HG02938 (cell line): ENCODE results near the gene CEP170B.
"Not testable (repeated sequence)": the region's sequence is repeated elsewhere in the genome, so short reads cannot be mapped to it uniquely, and the experiment has no call there.

ENCODE experiments used
- ATAC-seq: cut with Tn5 transposase; IDR thresholded peaks from one replicate; pipeline ENCODE4 v1.9.1; 2021; ENCODE audit warnings: mild to moderate bottlenecking, moderate library complexity; ENCODE audit not compliant: unreplicated experiment

The CEP170B gene

GRCh38 chr14:104877066-104877805 is 12.2 kb downstream of the CEP170B start:
- ATAC-seq: no peak

GRCh38 chr14:104877806-104878550 is 12.9 kb downstream of the CEP170B start:
- ATAC-seq: no peak

GRCh38 chr14:104878582-104878981 is 13.5 kb downstream of the CEP170B start:
- no peak for ATAC-seq

DNA sequence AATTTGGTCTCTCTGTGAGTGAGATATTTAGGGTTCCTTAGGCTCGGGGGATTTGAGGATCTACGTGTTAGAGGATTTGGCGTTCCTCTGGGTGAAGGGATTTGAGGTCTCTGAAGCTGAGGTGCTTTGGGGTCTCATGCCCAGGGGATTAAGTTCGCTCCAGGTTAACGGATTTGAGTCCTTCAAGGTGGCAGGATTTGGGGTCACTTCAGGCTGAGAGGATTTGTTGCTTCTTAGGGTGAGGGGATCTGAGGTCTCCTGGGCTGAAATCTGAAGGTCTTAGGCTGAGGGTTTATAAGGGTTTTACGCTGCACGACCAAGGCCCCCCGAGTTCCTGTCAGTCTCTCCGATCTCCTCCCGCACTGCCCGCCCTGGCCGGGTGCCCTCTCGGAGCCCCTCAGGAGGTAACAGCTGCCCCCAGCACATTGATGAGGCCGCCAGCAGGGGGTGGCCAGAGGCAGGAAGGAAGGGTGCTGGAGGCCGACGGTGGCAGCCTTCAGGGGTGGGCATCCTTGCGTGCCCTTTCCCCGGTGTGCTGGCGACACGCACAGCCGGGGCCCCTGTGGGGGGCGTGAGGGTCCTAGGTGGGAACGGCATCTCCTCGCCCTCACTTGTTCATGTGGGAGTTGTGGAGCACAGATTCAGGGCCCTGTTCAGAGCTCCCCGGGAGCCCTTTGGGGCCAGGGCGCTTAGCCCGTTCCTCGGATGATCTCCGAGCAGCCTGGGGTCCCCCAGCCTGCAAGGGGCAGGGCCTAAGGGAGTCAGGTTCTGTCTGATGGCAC is 14.3 kb downstream of the CEP170B start:
- no peak for ATAC-seq

GRCh38 chr14:104879983-104880565 is 15.0 kb downstream of the CEP170B start:
- ATAC-seq: no peak

GRCh38 chr14:104880584-104881210 is 15.6 kb downstream of the CEP170B start:
- no peak for ATAC-seq

DNA sequence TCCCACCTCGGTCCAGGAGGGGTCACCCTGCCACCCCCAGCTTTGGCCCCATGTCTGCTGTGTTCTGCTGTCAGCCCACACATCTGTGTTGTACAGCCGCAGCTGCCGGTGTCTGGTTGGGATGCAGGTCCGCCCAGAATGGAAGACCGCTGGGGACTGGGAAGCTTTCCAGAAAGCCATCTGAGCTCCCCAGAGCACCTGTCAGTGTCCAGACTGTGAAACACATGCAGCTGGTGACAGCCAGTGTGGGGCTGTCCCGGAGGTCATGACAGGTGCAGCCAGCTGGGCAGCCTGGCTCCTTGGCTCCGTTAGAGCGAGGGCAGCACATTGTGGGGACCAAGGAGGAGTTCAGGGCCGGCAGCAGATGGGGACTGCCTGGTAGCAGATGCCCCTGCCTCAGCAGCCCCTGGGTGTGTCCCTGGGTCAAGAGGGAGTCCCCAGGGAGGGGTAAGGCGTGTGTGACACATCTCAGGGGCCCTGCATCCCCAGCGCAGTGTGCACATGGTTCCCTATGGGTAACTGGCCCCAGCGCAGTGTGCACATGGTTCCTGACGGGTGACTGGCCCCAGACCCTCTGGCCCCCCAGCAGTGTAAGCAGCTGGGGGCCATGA is 16.4 kb downstream of the CEP170B start:
- ATAC-seq: no peak

- ATAC-seq: no peak
Measured at GRCh38 chr14:104882325-104882973, 17.4 kb downstream of the CEP170B start.

GRCh38 chr14:104882991-104883660 is 18.1 kb downstream of the CEP170B start:
- ATAC-seq: no peak

- no peak for ATAC-seq
Measured at GRCh38 chr14:104883681-104884361, 18.8 kb downstream of the CEP170B start.

DNA sequence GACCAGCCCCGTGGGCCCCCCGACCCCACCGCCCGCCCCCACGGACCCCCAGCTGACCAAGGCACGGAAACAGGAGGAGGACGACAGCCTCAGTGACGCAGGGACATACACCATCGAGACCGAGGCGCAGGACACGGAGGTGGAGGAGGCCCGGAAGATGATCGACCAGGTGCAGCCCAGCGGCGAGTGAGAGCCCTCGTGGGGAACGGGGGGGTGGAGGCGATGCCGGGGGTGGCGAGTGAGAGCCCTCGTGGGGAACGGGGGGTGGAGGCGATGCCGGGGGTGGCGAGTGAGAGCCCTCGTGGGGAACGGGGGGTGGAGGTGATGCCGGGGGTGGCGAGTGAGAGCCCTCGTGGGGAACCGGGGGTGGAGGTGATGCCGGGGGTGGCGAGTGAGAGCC is 19.3 kb downstream of the CEP170B start:
- not testable (repeated sequence) for ATAC-seq

DNA sequence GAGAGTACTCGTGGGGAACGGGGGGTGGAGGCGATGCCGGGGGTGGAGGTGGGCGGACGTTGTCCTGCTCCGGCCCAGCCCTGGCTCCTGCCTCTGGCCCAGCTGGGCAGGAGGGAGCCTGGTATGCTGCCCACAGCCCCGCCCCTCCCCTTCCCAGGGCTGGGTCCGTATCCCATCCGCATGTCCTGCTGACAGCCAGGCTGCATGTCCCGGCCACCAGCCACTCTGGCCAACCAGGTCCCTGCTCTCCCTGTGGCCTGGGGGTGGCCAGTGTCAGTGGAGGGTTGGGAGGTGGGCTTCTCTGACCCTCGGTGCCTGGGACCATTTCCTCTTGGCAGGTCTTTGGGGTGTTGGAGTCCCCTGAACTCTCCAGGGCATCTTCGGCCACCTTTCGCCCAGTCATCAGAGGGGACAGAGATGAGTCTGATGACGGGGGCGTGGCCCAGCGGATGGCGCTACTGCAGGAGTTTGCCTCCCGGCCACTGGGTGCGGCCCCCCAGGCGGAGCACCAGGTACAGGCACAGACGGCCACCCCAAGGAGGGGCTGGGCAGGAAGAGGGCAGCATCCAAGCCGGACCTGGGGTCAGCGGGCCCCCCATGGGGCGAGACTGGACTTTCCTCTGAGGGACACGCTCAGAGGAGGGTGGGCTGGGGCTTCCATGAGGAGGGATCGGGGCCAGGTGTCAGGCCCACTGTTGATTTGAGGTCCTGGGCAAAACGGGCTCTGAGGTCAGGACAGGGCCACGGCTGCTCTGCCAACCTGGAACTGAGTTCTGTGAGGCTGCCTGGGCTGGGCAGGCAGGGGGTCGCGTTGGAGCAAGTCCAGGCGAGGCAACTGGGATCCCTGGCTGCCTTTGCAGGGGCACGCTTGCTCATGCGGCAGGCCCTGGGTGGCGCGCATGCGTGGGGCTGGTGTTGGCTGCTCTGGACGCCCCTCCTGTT is 20.2 kb downstream of the CEP170B start:
- no peak for ATAC-seq

DNA sequence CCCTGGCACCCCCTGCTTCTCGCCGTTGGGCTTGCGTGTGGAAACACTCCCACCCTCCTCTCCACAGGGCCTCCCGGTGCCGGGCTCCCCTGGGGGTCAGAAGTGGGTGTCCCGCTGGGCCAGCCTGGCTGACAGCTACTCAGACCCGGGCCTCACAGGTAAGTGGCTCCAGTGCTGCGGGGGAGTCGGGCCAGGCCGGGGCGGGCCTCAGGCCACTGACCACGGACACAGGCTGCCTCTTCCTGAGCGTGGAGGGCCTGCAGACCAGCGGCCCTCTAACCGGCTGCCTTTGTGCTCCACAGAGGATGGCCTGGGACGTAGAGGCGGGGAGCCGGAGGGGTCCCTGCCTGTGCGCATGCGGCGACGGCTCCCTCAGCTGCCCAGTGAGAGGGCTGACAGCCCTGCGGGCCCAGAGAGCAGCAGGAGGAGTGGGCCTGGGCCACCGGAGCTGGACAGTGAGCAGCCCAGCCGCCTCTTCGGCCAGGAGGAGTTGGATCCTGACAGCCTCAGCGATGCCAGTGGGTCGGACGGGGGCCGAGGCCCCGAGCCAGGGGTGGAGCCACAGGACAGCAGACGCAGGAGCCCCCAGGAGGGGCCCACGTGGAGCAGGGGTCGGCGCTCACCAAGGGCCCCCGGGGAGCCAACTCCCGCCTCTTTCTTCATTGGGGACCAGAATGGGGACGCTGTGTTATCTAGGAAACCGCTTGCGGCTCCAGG is 21.1 kb downstream of the CEP170B start:
- no peak for ATAC-seq

- ATAC-seq: no peak
Measured at GRCh38 chr14:104886690-104887622, 21.9 kb downstream of the CEP170B start.

GRCh38 chr14:104887623-104888488 is 22.8 kb downstream of the CEP170B start:
- no peak for ATAC-seq
